ENCODE results near the gene AMBN. TPM values are rescaled to one million over a fixed set of nuclear protein-coding genes. Genes with fewer than 3 reads are reported as not detected.

The AMBN gene
- total RNA-seq, 1 experiment from 2014 or later, result not detected

DNA sequence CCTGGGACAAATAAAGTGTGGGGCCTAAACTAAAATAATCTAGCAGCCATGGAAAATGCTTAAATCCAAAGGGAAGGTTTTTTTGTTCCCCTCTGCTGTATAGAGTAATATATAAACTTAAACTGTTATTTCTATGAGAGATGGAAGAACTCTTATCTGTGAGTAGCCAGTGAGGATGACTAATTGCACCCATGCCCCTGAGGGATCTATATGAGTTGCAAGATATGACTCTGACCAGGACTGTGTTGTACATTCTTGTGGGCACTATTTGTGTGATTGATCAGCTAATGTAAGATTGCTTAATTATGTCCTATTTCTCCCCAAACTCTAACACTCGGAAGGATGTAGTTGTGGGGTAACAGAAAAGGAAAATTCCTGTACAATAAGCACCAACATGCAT is 35.2 kb upstream of the AMBN start:
- Histone ChIP-seq H3K9me2 (ENCODE audit: insufficient read depth) (no peaks in the 10 kb centered on the region), H3K9ac (ENCODE audit: low read length) (no peak overlapping the region), H2AFZ (ENCODE audit: low read depth, low read length, poor library complexity, severe bottlenecking) (no peak overlapping the region), H3K27ac (ENCODE audit: low read depth, low read length) (no peak overlapping the region), H3K9me3 (ENCODE audit: control insufficient read depth in 1 of 2, insufficient read depth in 1 of 2, low read depth in 1 of 2, low read length in 2 of 2) (no peaks in the 10 kb centered on the region), H3K79me2 (ENCODE audit: insufficient read depth, low read length) (no peaks in the 10 kb centered on the region), H4K20me1 (ENCODE audit: insufficient read depth) (no peaks in the 10 kb centered on the region), H3K4me1 (ENCODE audit: control insufficient read depth in 1 of 2, insufficient read depth in 2 of 2, low read length in 2 of 2) (no peaks in the 10 kb centered on the region), H3K4me3 (replicated peaks in 1 of 2; ENCODE audit: low read depth in 1 of 2, low read length in 2 of 2) (no peak overlapping the region), H3K4me2 (ENCODE audit: low read length) (no peak overlapping the region), H3K36me3 (ENCODE audit: control insufficient read depth in 1 of 2, insufficient read depth in 2 of 2, low read length in 2 of 2) (no peaks in the 10 kb centered on the region), H3K27me3 (ENCODE audit: insufficient read depth, low read length) (no peaks in the 10 kb centered on the region)
- CTCF ChIA-PET, result no interaction called here
- RAD21 ChIA-PET (ENCODE audit: low non-redundant PET in 1 of 2, low total read pairs in 2 of 2, uncharacterized antibody in 2 of 2, unreplicated experiment in 2 of 2), result no interaction called here
- BruUV-seq (replicated peaks), result no TSS peak
- no peak for ATAC-seq
- POLR2A ChIA-PET, result no interaction called here
- TF ChIP-seq POLR2AphosphoS5 (IDR thresholded peaks at IDR 0.05; ENCODE audit: low read depth, low read length), result no peak
- no peak for TF ChIP-seq TCF7L2 (IDR thresholded peaks at IDR 0.05; ENCODE audit: borderline replicate concordance, extremely low read depth, insufficient read depth, insufficient read length)
- no peak for TF ChIP-seq EGR1 (IDR thresholded peaks at IDR 0.05; ENCODE audit: low read depth)
- TF ChIP-seq CEBPB (IDR thresholded peaks at IDR 0.05; ENCODE audit: low read depth), result no peak
- no peak for TF ChIP-seq SP1 (IDR thresholded peaks at IDR 0.05; ENCODE audit: low read depth)
- no peak for TF ChIP-seq ELF1 (IDR thresholded peaks at IDR 0.05; ENCODE audit: borderline replicate concordance, low read depth)
- TF ChIP-seq POLR2A (IDR thresholded peaks at IDR 0.05; ENCODE audit: borderline replicate concordance, extremely low read depth, insufficient read depth, insufficient read length), result no peak
- TF ChIP-seq ZNF274 (IDR thresholded peaks at IDR 0.05; ENCODE audit: low read depth, low read length), result no peak
- TF ChIP-seq EZH2phosphoT487 (IDR thresholded peaks at IDR 0.05; ENCODE audit: borderline replicate concordance), result no peak
- TF ChIP-seq CTCF (IDR thresholded peaks at IDR 0.05 in 2 of 3, conservative IDR thresholded peaks at IDR 0.05 in 1 of 3; ENCODE audit: borderline replicate concordance in 1 of 3, insufficient read depth in 1 of 3, low read depth in 2 of 3, low read length in 2 of 3), result no peak
- TF ChIP-seq, protein P1, sequence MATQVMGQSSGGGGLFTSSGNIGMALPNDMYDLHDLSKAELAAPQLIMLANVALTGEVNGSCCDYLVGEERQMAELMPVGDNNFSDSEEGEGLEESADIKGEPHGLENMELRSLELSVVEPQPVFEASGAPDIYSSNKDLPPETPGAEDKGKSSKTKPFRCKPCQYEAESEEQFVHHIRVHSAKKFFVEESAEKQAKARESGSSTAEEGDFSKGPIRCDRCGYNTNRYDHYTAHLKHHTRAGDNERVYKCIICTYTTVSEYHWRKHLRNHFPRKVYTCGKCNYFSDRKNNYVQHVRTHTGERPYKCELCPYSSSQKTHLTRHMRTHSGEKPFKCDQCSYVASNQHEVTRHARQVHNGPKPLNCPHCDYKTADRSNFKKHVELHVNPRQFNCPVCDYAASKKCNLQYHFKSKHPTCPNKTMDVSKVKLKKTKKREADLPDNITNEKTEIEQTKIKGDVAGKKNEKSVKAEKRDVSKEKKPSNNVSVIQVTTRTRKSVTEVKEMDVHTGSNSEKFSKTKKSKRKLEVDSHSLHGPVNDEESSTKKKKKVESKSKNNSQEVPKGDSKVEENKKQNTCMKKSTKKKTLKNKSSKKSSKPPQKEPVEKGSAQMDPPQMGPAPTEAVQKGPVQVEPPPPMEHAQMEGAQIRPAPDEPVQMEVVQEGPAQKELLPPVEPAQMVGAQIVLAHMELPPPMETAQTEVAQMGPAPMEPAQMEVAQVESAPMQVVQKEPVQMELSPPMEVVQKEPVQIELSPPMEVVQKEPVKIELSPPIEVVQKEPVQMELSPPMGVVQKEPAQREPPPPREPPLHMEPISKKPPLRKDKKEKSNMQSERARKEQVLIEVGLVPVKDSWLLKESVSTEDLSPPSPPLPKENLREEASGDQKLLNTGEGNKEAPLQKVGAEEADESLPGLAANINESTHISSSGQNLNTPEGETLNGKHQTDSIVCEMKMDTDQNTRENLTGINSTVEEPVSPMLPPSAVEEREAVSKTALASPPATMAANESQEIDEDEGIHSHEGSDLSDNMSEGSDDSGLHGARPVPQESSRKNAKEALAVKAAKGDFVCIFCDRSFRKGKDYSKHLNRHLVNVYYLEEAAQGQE (IDR thresholded peaks at IDR 0.05; ENCODE audit: low read depth), result no peak
- TF ChIP-seq, protein P2, sequence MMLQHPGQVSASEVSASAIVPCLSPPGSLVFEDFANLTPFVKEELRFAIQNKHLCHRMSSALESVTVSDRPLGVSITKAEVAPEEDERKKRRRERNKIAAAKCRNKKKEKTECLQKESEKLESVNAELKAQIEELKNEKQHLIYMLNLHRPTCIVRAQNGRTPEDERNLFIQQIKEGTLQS (IDR thresholded peaks at IDR 0.05), result no peak
- no peak for DNase-seq (ENCODE audit: low read depth, low spot score)
- intact Hi-C loops (cut with micrococcal nuclease), result loop anchor here (5.0 to 10.0 kb wide), 3 partner anchors 242 to 675 kb away; no protein-coding TSS in a partner anchor
